Activated naive CD4-positive, alpha-beta T cell treated with anti-CD3 and anti-CD28 coated beads, Interleukin-2, amount 50 U/mL, for 16 hours (primary cell): ENCODE results near the gene PRAMEF26.
"Not testable (repeated sequence)": the region's sequence is repeated elsewhere in the genome, so short reads cannot be mapped to it uniquely, and the experiment has no call there.

Experiments used
- DNase-seq: peaks from one replicate; pipeline ENCODE4 v3.0.0-alpha.2; 2020

PRAMEF26 gene

GRCh38 chr1:13155909-13156308, at the start of gene PRAMEF26:
Gene PRAMEF26 (minus strand): TSS chr1:13156009. CDS start chr1:13153095, 2,914 bp downstream.
- not testable (repeated sequence) for DNase-seq

DNA sequence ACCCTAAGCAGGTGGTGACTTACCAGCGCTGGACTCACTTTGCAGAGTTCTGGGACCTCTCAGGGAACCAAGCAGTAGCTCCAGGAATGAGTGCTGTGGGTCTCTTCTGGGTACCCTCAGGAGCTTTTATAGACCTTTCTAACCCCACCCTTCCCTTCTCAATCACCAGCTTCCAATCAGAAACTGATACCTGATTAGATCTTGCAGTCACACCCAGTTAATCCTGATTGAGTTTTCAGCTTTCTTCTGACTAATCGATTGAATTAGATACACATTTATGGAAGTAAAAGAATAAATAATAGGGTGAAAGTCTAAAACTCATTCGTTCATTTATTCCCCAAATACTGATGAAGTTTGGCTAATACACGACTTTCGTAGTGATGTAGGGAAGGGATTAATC, 45.5 kb upstream of the PRAMEF26 start, which contains the start of gene PRAMEF13:
TSS of gene PRAMEF13 (minus strand) at position 101 of the 400 bp plus-strand sequence. CDS start 1,820 bp downstream, outside the sequence.
- DNase-seq = not testable (repeated sequence)

GRCh38 chr1:13171548-13171947, 15.7 kb upstream of the PRAMEF26 start, which contains the start of gene PRAMEF9:
Gene PRAMEF9 (plus strand): TSS chr1:13171848. CDS start chr1:13175281, 3,433 bp downstream.
- not testable (repeated sequence) for DNase-seq

- DNase-seq = not testable (repeated sequence)
Measured at GRCh38 chr1:13165531-13165930, 9.7 kb upstream of the PRAMEF26 start, which contains the start of gene HNRNPCL4. Gene HNRNPCL4 (minus strand): TSS chr1:13165631. CDS start chr1:13165467, 164 bp downstream.

GRCh38 chr1:13116754-13117153, 39.1 kb downstream of the PRAMEF26 start, which contains the start of gene HNRNPCL2:
Gene HNRNPCL2 (minus strand): TSS chr1:13116854. CDS start chr1:13116400, 454 bp downstream.
- not testable (repeated sequence) for DNase-seq
